Measurements from ENCODE around the gene CRACDL.

CRACDL gene

DNA sequence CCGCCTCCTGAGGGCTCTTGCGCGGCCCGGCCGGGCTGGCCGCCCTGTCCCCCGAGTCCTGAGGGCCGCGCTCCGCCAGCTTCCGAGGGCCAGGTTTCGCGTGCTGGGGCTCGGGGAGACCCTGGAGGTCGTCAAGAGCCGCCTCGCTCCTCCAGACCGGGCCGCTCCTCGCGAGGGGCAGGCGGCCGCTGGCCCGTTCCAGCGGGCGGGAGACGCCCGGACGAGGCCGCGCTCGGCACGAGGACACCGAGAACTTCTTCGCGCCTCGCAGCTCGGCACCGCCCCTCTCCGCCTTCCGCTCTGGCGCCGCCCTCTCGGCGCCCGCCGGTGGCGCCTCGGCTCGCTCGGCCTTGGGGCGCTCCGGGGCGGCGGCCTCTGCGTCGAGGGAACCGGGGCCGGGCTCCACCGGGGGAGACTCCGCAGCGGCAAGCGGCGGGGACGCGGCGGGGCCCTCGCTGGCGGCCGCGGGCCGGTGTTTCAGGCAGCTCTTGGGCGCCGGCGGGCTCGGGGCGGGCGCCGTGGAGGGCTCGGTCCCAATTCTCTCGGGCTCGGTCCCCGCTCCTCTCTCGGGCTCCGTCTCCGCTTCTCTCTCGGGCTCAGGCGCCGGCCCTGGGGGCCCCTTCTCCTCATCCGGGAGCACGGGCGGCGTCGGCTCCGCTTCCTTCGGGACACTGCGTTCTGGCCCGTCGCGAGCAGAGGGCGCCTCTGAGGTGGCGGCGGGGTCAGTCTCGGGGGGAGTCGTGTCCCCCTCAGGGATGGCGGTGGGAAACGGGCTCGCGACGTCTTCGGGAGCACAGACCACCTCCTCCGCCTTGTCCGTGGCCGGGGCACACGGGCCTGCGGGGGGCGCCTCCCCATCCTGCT, 113.5 kb downstream of the CRACDL start:
- peak; percentile 71 for DNase-seq

DNA sequence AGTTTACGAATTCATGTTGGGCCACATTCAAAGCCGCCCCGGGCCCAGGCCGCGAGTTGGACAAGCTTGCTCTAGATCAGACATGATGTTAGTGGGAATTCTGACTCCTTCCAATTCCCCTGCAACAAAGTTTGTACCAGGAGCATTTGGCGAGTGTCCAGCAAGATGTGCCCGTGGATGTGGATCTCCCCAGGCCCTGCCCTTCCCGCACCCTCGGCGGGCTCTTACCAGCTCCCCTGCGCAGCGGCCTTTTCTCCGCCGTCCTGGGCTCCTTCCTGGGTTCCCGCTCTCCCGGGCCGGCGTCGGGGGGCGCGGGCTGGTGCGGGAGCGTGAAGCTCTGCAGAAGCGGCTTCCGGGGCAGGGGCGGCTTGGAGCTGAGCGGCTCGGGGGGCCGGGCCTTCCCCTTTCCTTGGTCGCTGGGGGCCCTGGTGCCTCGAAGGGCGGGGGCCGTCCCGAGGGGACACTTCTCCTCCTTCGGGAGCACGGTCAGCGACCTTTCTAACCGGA, 114.3 kb downstream of the CRACDL start:
- DNase-seq = no peak

DNA sequence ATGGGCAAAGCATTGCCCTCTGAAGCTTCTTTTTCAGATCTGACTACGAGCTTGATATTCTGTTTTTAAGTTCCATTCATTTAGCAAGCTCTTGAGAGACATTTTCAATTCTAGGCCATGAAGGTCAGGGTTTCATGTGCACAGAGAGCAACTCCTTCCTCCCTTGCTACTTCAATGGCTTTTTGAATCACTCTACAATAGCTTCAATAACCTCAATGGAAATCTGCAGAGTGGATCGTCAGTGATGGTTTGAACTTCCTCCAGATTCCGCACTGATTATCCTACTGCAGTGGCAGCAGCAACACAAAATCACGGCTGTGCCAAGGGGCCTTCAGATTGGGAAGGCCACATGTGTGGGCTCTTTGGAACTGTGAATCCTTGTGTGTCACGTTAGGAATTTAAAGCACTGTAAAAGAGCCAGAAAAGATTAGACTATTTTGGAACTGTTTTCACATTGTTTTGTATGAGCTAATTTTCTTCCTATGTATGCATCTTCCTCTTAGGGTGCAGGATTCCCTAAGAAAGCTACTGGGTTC, 116.7 kb downstream of the CRACDL start:
- DNase-seq = no peak

DNA sequence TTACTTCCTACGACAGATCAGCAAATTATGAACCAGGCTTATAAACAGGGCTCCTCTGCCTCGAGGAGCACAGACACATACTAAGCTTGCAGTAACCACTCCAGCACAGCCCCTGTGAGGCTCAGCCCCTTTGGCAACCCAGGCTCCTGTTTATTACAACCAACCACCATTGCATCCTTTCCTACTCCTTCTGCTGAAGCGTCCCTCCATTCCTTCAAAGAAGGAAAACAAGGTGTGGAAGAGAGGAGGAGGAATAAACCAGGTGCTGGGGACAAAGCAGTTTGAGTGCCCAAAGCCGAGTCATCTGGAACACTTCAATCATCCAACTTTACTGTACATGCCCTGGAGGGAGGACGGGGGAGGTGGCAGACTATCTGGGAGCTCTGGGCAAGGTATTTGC, 117.9 kb downstream of the CRACDL start:
- no peak for DNase-seq

DNA sequence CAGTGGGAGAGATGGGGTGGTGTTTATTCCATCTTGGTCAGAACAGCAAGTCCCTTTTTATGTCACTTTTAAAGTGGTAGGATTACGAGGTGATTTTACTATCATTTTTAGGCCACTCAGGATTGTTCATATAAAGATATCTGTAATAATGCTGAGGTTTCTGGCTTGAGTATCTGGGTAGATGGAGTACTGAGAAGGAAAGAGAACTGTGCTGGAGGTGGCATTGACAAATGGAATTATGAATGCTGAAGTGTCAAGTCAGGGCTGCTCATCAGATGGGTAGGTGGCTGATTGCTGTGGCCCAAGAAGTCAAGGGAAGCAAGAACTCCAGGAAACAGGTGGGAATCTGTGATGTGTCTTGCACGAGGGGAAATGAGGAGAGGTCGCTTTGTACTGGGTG, 119.7 kb downstream of the CRACDL start:
- no peak for DNase-seq

GRCh38 chr2:98815795-98816194, 120.2 kb downstream of the CRACDL start:
- DNase-seq = no peak

- no peak for DNase-seq
These were observed 124.3 kb downstream of the CRACDL start for GRCh38 chr2:98811766-98812165.

- no peak for DNase-seq
These were observed 125.5 kb downstream of the CRACDL start for GRCh38 chr2:98810588-98810928.

- no peak for DNase-seq
These were observed 126.0 kb downstream of the CRACDL start for GRCh38 chr2:98809878-98810587.

DNA sequence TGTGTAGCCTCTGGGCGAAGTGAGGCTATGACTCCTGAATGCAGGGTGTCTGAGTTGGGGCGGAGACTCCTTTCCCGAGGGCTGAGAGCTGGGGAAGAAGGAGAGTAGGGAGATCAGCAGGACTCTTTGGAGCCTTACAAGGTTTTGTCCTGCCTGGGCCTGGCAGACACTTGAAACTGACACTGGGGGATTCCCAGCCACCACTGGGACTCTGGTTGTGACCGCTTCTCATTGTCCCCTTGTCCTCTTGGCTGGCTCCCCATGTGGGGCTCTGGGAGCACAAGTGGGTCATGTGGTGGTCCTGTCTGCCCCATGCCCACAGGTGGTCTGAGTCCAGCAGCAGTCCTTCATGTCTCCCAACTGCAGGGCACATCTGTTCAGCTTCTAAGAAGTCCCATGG, 126.9 kb downstream of the CRACDL start:
- DNase-seq = no peak

- DNase-seq = no peak
These were observed 127.5 kb downstream of the CRACDL start for GRCh38 chr2:98808546-98808945.

GRCh38 chr2:98807929-98808328, 128.1 kb downstream of the CRACDL start:
- DNase-seq = no peak

DNA sequence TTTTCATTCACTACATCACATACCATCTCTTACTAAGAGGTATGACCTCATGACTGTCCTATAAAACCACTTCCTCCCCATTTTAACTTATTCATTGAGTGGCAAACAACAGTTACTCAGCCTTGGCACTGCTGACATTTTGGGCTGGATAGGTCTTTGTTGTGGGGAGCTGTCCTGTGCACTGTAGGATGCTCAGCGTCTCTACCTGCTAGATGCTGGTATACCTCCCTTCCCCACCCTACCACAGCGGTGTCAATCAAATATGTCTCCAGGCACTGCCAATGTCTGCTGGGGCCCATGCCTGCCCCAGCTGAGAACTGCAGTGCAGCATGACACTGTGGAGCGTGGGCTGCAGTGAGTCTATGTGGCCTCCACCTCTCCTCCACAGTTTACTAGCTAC, 128.8 kb downstream of the CRACDL start:
- no peak for DNase-seq

DNA sequence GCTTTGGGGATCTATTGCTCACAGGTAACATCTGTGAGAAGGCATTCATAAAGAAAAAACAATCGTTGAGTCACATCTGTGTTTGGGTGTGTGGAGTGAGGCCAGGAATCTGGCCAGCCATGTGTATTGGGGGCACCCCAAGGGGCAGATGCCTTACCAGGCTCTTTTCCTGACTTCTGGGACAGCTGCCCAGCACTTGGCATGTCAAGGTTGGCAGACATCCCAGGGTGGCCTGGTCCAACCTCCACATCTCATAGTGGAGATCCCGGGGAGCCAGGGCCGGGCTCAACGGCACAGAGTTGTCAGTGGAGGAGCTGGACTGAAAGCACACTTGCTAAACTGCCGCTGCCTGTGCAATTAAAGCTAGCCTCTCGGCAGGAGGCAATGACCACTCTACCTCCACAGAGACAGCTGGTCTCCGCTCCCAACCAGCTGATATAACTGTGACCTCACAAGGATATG, 129.8 kb downstream of the CRACDL start:
- no peak for DNase-seq

DNA sequence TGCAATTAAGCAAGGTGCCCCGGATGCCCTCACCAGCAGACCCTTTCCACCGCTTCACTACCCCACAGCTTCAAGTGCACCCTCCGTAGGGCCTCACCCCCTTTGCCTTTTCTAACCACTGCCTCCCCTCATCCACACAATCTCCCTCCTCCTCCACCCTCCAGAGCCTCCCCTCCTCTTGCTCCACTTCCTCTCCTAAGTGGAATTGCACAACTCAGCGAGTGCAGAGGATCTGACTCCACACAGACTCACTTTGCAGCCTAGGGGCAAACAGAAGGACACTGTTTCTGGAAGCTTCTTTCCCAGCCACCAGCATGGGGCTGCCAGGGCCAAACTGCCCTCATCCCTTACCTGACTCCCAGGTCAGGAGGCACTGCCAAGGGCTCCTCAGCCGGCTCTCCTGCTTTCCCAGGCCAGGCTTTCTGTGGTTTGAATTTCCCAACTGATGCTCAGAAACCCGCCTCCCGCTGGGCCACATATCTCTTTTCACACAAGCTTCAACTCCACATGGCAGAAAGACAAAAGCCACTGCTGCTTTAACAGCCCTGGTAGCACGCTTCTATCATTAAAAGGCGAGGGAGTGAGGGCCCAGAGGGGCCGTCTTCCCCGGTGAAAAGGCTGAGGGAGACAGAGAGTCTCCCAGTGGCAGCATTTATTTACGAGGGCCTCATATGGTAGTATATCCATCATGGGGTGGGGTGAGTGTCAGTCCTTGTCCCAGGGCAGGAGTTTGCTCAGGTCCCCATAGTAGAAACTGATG, 130.4 kb downstream of the CRACDL start:
- DNase-seq = no peak

DNA sequence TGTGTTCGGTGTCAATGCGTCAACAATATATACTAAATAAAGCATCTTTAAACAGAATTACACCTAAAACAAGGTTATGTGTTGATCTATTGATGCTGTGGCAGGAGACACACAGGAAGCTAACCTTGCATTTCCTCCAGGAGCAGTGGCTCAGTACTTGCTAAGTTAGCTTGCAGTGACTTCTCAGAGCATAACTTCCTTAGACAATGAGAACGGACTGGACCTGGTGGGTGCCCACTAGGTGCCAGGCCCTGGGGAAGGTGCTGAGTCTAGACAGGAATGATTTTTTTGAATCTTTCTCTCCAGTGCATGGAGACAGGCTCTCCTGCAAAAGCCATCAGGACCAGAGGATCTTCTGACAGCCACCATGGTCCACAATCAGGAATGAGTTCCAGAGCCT, 131.3 kb downstream of the CRACDL start:
- DNase-seq = no peak

DNA sequence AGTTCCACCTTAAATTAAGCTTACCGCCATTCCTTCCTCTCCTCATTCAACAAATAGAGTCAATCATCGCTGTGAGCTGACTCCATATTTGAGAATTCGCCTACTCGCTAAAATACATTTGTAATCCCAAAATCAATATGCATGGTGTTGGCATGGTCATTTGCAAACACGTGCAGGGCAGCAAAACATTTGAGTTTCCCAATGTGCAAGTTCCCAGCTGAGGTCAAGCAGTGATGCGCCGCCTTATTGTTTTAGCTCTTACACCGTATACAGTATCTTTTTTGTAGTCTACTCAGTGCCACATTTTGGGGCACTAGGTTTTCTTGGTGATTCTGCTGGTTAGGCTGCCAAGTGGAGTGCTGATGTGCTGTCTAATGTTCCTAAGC, 131.8 kb downstream of the CRACDL start:
- no peak for DNase-seq

GRCh38 chr2:98803405-98804264, 132.4 kb downstream of the CRACDL start:
- DNase-seq = no peak

DNA sequence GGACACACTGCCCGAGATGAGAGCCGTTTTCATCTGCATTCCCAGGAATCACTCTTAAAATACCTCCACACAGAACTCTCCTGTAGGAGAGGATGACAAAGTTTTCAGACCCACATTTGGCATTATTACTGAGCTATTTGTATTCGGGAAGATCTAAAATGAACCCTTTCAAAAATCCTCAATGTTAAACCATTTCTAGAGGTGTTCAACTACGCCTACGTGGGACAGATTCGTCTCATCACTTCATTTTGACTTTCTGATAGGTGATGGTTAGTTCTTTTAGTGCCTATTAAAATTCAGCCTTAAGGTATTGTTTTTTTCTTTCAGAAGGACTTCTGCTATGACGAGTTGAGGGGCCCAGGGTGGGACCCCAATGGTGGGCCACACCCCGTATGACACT, 133.7 kb downstream of the CRACDL start:
- DNase-seq = no peak

- no peak for DNase-seq
These were observed 134.1 kb downstream of the CRACDL start for GRCh38 chr2:98801921-98802321.

GRCh38 chr2:98801286-98801685, 134.7 kb downstream of the CRACDL start:
- no peak for DNase-seq
